Left cardiac atrium (tissue), 4 donors: ENCODE data around the gene TNFRSF13B. TPM values are rescaled to one million over a fixed set of nuclear protein-coding genes. Genes with fewer than 3 reads are reported as not detected.
"Not testable (repeated sequence)": the region's sequence is repeated elsewhere in the genome, so short reads cannot be mapped to it uniquely, and the experiment has no call there.

Source experiments
- ATAC-seq, 2 donors: fragments of 200-7000 bp; cut with Tn5 transposase; one replicate each; pipeline ENCODE4 v1.9.1; 2020; ENCODE audit warnings: mild to moderate bottlenecking in 2 of 2, moderate library complexity in 2 of 2
- DNase-seq: peaks from one replicate; pipeline ENCODE4 v3.0.0-alpha.2; 2020
- intact Hi-C, 2 donors: fragments of 100-400 bp; cut with DNase I; formaldehyde crosslinking; loops; one replicate each; pipeline versions ENCODE4 v1.14.1 to v1.15.1; 2022 to 2023
- total RNA-seq, 2 donors: library from RNA; stranded (reverse); fragmentation: NEBNext Ultra II Directional; extraction: Animal tissue kit (Norgen Biotek cat#: 25700); gene quantifications; one replicate each; pipeline ENCODE4 v1.2.1, GENCODE V29; 2021
- donor health status: DM: no; HTN: yes; CAD: no.
- donor health status: DM: no; HTN: yes; CAD: no; lungs with severe emphysema.
- donor health status: DM: yes; HTN: yes; CAD: no.
- donor health status: Dilated cardiomyopathy.

Gene TNFRSF13B
- total RNA-seq, 2 donors from 2014 or later = not detected

DNA sequence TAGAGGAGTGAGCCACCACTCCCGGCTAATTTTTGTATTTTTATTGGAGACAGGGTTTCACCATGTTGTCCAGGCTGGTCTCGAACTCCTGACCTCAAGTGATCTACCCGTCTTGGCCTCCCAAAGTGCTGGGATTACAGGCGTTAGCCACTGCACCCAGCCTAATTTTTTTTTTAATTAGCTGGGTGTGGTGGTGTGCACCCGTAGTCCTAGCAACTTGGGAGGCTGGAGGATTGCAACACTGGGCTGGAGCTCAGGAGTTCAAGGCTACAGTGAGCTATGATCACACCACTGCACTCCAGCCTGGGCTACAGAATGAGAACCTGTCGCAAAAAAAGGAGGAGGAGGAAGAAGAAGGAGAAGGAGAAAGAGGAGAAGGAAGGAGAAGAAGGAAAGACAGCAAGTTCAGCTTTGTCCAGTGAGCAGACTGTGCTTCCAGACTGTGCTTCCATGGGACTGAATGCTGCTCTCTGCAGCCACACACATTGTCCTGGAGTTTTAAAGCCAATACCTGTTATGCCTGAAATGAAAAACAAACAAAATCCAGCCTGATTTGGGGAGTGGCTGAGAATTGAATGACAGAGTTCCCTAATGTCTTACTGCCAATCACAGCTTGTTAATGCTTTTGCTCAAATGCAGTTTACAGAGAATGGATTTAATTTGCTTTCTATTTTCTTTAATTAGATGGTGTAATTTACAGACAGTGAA lies 2.8 kb upstream of the TNFRSF13B start:
- DNase-seq (no peak), ATAC-seq (no peak)
- intact Hi-C loops = no loop called here

DNA sequence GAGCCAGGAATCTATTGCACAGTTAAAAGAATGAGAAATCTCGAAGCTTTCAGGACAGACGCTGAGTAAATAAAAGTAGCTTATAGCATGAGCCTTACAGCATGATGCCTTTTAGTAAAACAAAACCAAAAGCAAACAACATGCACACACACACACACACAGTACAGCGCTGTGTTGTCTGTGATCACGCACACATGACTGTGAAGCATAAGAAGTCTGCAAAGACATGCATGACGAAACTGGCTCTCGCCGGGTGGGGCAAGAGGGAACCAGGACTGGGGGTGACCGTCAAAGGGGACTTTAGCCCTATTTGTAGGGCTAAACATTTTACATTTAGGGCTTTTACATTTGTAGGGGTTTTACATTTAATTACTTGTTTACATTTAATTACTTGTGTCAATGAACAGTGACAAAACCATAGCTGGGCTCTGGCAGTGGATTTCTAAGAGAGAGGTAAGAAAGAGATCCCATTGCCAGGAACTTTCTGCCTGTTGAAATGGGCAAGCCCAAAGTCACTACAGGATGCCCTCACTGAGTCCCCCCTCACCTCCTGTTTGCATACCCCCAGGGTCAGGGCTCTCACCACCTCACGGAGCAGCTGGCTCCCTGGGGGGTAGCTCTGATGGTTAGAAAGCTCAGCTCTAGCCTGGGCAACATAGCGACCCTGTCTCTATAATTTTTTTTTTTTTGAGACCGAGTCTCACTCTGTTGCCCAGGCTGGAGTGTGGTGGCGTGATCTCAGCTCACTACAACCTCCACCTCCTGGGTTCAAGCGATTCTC lies 2.0 kb upstream of the TNFRSF13B start:
- intact Hi-C loops = no loop called here
- DNase-seq (no peak), ATAC-seq (no peak)

DNA sequence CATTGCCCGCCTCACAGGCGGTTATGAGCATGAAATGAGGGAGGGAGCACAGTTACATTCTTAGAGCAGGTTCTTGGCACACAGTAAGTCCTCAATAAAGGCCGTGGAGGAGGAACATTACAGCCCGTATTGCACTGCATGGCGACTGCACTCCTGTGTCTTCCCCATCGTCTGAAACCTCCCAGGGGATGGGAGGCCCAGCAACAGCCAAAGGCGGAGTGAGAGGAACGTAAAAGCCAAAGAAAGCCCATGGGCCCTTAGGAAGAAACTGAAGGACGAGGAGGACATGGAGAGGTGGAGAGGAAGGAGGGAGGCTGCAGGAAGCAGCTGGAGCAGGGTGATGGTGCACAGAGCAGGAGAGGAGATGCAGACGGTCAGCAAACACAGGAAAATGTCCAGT lies 1.1 kb upstream of the TNFRSF13B start:
- DNase-seq, intact Hi-C loops, ATAC-seq: not testable (repeated sequence)

DNA sequence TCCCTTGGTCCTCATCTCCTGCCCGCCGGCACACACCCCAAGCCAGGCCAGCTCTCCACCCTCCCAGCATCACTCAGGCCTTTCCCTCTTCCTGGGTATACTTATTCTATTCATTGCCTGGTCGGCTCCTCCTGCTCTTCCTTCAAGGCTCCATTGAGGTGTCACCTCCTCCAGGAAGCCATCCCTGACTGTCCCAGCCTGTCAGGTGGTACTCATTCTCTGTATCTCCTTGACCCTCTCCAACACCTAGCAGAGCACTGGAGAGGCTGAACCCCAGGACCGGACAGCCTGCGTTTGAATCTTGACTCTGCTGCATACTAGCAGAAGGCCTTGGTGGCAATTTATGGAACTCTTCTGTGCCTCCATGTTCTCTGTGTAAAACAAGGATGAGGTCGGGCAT lies 428 bp upstream of the TNFRSF13B start:
- intact Hi-C loops = no loop called here
- DNase-seq (no peak), ATAC-seq (no peak)

DNA sequence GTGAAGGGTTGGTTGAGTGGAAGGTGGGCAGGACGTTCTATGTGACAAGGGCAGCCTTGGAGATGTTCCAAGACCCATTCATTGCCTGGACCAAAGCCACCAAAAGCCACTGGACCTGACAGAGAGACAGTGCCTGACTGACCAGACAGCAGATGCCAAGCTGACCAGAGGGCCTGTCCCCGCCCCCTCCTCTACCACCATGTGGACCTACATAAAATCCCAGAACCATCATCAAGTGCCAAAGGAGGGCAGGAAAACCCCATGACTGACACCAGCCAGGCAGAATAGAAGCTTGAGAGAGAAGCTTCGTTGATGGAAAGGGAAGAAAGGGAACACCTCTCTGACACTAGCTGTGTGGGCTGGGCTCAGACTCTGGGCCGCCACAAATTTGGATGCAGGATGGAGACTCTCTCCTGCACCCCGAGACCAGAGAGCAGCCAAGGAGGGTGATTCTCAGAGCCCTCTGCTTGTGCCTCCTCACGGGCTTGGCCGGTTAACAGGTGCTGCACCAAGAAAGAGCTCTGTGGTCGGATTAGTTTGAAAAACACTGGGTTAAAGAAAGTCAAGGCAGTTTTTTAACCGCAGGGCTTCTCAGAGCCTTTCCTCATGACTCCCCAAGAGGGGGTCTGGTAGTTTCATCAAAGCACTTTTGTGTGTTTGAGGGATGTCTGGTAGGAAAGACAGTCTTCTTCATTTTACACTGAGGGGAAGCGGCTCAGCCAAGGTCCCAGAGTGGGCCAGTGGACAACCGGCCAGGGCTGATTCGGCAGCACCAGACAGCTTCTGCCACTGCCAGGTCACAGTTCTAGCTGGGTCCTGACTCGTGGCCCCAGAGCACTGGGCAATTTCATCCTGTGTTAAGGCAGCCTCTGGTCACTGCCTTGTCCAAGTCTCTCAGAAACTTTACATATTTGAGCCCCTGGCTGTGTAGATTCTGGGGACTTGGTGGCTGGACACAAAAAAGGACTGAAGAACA lies 1.7 kb downstream of the TNFRSF13B start:
- ATAC-seq = no peak
- no peak for DNase-seq
- intact Hi-C loops = no loop called here

DNA sequence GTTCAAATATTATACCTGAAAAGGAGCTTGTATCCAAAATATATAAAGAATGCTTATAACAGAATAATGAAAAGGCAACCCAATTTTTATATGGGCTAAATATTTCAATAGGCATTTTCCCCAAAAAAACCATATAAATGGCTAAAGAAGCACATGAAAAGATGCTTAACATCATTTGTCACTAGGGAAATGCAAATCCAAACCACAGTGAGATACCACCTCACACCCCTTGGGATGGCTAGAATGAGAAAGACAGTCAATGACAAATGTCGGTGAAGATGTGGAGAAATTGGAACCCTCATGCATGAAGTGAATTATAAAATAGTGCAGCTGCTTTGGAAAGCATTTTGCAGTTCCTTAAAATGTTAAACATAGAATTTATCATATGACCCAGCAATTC lies 3.1 kb downstream of the TNFRSF13B start:
- intact Hi-C loops = no loop called here
- ATAC-seq = no peak
- no peak for DNase-seq

DNA sequence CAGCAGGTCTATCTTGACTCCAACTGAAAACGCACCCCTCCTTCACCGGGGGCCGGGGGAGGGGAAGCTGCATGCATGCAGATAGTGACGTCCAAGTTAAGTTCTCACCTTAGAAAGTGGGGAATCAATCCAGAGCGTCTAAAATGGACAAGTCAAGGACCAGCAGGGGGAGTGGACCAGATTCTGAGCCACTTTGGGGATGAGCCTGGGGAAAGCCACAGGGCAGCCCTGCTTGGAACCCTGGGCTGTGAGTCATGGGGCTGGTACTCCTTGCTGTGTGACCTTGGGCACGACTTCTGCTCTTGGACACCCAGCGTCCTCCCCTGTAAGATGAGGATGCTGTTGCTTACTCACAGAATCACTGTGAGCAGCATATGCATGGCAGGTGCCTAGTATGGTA lies 9.1 kb downstream of the TNFRSF13B start:
- intact Hi-C loops = no loop called here
- no peak for DNase-seq
- no peak for ATAC-seq

DNA sequence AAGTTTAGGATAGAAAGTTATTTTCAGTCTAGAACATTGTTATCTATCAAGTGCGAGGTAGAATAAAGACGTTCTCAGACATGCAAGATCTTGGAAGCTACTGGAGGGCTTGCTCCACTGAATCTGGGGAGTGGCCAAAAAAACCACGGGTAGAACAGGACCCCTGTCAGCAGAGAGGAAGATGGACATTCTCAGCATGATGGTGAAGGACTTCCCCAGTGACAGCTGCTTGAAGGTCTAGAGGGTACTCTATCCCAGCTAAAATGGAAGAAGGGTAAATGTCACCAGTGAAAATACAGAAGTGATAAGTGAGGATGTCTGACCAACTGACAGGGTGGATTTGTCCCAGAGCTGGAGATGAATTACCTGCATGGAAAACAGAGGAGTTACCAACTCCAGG lies 10.1 kb downstream of the TNFRSF13B start:
- DNase-seq = no peak
- intact Hi-C loops = no loop called here
- no peak for ATAC-seq

DNA sequence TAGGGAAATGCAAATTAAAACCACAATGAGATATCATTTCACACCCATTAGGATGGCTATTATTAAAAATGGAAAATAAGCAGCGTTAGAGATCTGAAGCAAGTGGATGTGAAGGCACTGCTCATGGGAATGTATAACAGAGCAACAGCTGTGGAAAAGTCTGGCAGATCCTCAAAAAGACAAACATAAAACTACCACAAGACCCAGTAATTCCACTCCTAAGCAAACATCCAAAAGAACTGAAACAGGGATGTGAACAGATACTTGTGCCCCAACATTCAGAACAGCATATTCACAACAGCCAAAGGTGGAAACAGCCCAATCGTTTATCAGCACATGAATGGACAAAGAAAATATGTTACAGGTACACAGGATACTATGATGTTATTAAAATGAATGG lies 10.9 kb downstream of the TNFRSF13B start:
- intact Hi-C loops, ATAC-seq, DNase-seq: not testable (repeated sequence)

DNA sequence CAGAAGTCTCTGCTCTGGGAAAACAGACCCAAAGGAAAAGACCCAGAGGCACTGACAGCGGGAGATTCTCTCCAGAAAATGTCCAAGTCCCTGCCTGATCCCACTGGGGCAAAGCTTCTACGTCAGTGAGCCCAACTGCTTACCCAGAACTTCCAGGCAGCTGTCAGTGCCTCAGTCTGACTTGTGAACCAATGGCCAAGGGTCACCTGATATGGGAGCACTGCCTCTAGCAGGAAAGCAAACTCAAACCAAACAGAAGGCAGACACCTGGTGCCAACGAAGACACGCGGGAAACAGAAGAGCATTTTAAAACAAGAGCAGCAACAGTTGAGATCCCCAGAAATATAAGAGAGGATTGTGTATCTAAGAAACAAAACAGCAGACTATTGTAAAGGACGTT lies 16.9 kb downstream of the TNFRSF13B start:
- ATAC-seq, DNase-seq, intact Hi-C loops: not testable (repeated sequence)

DNA sequence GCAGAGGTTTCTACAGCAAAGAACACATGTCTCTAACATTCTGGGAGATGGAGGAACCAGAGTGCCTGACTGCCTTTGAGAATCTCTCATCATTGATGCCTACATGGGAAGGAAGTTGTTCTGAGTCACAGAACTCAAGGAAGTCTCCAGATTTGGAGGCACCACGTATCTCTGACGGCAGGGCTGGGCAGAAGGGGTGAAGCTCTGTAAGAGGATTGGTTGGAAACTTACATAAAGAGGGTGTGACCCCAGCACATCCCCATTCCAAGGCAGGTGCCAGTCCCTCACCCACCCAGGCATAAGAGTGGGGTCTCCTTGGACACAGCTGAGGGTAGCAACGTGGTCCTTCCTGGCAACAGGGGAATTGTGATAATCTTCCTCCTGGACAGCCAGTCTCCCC lies 17.4 kb downstream of the TNFRSF13B start:
- ATAC-seq (no peak), DNase-seq (no peak)
- intact Hi-C loops = no loop called here

DNA sequence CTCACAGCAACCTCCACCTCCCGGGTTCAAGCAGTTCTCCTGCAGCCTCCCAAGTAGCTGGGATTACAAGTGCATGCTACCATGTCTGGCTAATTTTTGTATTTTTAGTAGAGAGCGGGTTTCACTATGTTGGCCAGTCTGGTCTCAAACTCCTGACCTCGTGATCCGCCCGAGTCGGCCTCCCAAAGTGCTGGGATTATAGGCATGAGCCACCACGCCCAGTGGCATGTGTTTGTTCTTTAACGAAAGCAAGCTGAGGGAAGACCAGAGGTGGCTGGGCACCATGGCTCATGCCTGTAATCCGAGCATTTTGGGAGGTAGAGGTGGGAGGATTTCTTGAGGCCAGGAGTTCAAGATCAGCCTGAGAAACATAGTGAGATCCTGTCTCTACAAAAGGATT lies 18.1 kb downstream of the TNFRSF13B start:
- ATAC-seq (no peak), DNase-seq (no peak)
- intact Hi-C loops = no loop called here

DNA sequence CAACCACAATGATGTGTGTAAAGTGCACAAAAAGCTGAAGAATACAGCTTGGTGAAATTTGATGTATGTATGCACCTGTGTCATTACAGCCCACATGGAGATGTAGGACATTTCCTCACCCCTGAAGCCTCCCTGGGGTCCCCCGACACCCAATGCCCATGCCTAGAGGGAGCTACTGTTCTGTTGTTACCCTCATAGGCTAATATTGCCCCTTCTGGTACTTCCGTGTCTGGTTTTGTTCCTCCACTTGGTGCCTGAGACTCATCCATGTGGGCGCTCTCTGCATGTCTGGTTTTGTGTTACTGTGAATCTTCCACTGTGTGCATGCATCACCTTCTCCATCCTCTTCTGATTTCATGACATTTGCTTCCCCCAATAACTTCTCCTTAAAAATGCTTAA lies 18.6 kb downstream of the TNFRSF13B start:
- intact Hi-C loops = no loop called here

DNA sequence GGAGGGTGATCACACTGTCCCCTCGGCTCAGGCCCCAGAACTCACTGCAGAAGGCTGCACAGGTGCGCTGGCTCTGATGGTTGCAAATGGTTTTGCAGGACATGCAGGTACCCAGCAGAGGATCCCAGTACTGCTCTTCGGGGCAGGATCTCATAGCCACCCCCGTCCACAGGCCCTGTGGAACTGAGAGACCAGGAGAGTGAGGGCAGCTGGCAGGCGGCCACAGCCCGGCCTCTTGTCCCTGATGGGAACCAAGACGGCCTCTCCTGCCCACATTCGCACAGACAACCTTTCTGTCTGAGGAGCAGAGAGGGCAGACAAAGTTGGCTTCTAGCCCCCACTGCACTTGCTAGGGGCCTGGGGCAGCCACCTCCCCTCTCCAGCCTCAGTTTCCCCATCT lies 19.5 kb downstream of the TNFRSF13B start:
- ATAC-seq (no peak), DNase-seq (no peak)
- intact Hi-C loops = no loop called here

More for the DNA sequence above, 18.6 kb downstream of the TNFRSF13B start:
- no peak for ATAC-seq
- DNase-seq = no peak

DNA sequence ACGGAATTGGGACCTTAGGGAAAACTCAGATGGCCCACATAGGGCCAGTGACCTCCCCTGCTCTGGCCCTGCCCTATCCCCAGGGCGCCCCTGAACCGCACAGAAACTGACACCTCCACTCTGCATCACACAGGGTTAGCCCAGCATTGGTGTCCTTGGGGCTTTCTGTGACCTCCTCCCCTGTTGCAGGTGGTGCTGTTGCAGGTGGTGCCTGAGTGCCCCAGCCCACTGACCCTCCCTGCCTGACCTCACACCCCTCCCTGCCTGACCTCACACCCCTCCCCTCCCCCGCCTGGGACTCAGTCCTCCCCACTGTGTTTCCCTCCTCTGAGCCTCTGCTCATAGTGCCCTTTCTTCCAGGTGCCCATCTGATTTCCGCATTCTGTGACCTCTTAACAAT lies 21.4 kb downstream of the TNFRSF13B start:
- no peak for DNase-seq
- intact Hi-C loops = no loop called here
- no peak for ATAC-seq

DNA sequence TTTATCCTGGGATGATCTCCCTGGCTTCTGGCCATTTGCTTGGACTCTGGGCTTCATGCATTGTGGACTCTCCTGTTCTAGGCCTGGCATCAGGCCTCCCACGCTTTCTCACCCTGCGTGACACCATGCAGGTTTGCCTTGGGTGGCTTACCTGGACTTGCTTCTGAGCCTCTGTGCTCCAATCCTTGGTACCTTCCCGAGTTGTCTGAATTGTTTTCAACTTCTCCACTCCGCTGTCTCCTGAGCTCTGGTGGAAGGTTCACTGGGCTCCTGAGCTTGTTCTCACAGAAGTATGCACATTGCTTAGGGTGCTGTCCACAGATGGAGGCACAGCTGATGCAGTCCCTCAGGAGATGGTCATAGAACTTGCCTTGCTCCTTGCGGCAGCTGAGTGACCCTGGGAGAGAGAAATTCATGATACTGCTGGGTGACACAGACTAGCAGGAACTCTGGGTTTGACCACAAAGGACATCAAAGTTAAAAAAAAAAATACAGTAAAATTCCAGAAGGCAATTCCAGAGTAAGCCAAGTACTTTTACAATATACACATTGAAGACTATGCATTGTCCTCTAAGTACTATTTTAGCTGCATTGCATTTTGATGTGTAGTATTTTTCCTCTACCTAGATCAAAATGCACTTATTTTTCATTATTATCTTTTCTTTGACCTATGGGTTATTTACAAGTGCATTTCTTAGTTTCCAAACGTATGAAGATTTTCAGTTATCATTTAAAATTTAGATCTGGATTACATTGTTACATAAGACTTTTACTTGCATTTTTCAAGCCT lies 23.1 kb downstream of the TNFRSF13B start:
- intact Hi-C loops = no loop called here
- no peak for ATAC-seq
- no peak for DNase-seq

DNA sequence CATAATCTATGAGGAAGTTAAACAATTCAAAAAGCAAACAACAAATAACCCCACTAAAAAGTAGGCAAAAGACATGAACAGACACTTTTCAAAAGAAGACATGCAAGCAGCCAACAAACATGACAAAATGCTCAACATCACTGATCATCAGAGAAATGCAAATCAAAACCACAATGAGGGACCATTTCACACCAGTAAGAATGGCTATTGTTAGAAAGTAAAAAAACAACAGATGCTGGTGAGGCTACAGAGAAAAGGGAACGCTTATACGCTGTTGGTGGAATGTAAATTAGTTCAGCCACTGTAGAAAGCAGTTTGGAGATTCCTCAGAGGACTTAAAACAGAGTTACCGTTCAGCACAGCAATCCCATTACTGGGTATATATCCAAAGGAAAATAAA lies 24.4 kb downstream of the TNFRSF13B start:
- no peak for DNase-seq
- intact Hi-C loops = no loop called here
- ATAC-seq = no peak

DNA sequence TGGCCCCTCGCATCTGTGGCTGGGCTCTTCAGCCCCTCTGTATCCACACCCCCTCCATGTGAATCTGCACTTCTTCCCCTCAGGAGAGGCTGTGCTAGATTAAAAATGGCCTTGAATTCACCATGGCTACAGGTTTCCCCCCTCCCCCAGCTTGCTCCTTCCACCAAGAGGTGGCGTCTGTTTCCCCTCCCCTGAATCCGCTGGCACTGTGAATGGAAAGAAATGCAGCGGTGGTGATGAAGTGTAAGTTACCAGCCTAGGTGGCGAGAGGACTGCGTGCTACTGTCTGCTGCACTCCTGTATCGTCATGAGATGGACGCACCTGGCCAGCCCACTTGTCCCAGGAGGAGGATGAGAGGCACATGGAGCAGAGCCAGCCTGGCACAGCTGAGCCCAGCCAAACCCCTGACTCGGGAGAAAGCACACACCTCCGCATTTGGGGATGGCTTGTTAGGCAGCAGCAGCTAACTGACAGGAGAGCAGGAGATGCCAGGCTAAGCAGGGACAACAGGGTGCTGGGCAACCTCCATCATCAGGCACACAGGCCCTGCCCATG lies 26.2 kb downstream of the TNFRSF13B start:
- no peak for ATAC-seq
- DNase-seq = no peak
- intact Hi-C loops = no loop called here

DNA sequence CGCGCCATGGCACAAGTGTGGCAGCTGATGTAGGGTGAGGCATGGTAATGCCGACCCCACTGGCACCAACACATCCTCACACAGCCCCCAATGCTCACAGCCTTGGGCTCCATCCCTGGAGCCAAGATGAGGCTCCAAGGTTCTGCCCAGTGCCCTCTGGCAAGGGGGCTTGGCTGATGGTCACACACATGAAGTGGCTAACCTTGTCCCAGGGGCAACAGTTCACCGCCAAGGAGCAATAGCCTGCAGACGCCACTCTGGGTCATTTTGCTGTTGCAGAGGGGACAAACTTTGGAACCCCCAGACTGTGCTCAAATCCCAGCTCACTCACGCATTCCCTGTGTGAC lies 26.8 kb downstream of the TNFRSF13B start:
- ATAC-seq = no peak
- no peak for DNase-seq
- intact Hi-C loops = no loop called here
